ENCODE results near the gene FHIT.
"Not testable (repeated sequence)": the region's sequence is repeated elsewhere in the genome, so short reads cannot be mapped to it uniquely, and the experiment has no call there.

Gene FHIT

GRCh38 chr3:60549863-60550262, 701.4 kb downstream of the FHIT start:
- TF ChIP-seq CTCF (IDR thresholded peaks at IDR 0.05; ENCODE audit: borderline replicate concordance, insufficient read depth, low read depth, low read length): no peak
- no peak overlapping the region for H3K4me3 ChIP-seq (ENCODE audit: low read depth, low read length)

- H3K4me3 ChIP-seq (ENCODE audit: low read depth, low read length): no peak overlapping the region
- TF ChIP-seq CTCF (IDR thresholded peaks at IDR 0.05; ENCODE audit: borderline replicate concordance, insufficient read depth, low read depth, low read length): no peak
Measured at GRCh38 chr3:60542995-60543394, 708.3 kb downstream of the FHIT start.

GRCh38 chr3:60539394-60539793, 711.9 kb downstream of the FHIT start:
- H3K4me3 ChIP-seq (ENCODE audit: low read depth, low read length): not testable (repeated sequence)

- no peak for TF ChIP-seq CTCF (IDR thresholded peaks at IDR 0.05; ENCODE audit: borderline replicate concordance, insufficient read depth, low read depth, low read length)
- no peak overlapping the region for H3K4me3 ChIP-seq (ENCODE audit: low read depth, low read length)
Measured at GRCh38 chr3:60536420-60536819, 714.8 kb downstream of the FHIT start.

- no peak overlapping the region for H3K4me3 ChIP-seq (ENCODE audit: low read depth, low read length)
- TF ChIP-seq CTCF (IDR thresholded peaks at IDR 0.05; ENCODE audit: borderline replicate concordance, insufficient read depth, low read depth, low read length): no peak
Measured at GRCh38 chr3:60531759-60532158, 719.5 kb downstream of the FHIT start.

- TF ChIP-seq CTCF (IDR thresholded peaks at IDR 0.05; ENCODE audit: borderline replicate concordance, insufficient read depth, low read depth, low read length): no peak
Measured at GRCh38 chr3:60528651-60529050, 722.6 kb downstream of the FHIT start.

GRCh38 chr3:60523536-60523935, 727.7 kb downstream of the FHIT start:
- no peak for TF ChIP-seq CTCF (IDR thresholded peaks at IDR 0.05; ENCODE audit: borderline replicate concordance, insufficient read depth, low read depth, low read length)
- no peak overlapping the region for H3K4me3 ChIP-seq (ENCODE audit: low read depth, low read length)

More at GRCh38 chr3:60528651-60529050, 722.6 kb downstream of the FHIT start:
- H3K4me3 ChIP-seq (ENCODE audit: low read depth, low read length): no peak overlapping the region

- TF ChIP-seq CTCF (IDR thresholded peaks at IDR 0.05; ENCODE audit: borderline replicate concordance, insufficient read depth, low read depth, low read length): no peak
Measured at GRCh38 chr3:60517134-60517533, 734.1 kb downstream of the FHIT start.

More at GRCh38 chr3:60517134-60517533, 734.1 kb downstream of the FHIT start:
- H3K4me3 ChIP-seq (ENCODE audit: low read depth, low read length): no peak overlapping the region
